Measurements from ENCODE around the gene DLGAP1.

GRCh38 chr18:4441098-4441497, 14.0 kb downstream of the DLGAP1 start:
- TF ChIP-seq CTCF (IDR thresholded peaks at IDR 0.05 in 8 of 11, conservative IDR thresholded peaks at IDR 0.05 in 3 of 11) (no peak), POLR2AphosphoS5 (IDR thresholded peaks at IDR 0.05) (no peak)

All from spleen (tissue), 7 donors.